Hypothalamus (tissue), 51 donors: ENCODE data around the gene RIT2.
A peak's percentile ranks its signal among the peaks of the same experiment; 100 is the strongest.

Experiments used
- DNase-seq, 51 donors: peaks; one replicate each; lab custom pipeline; 2025; lab: John Stamatoyannopoulos, UW

RIT2 gene

GRCh38 chr18:42941021-42941420, 174.5 kb downstream of the RIT2 start:
- no peak for DNase-seq

- no peak for DNase-seq
Measured at GRCh38 chr18:42937436-42937835, 178.0 kb downstream of the RIT2 start.

- no peak for DNase-seq
Measured at GRCh38 chr18:42936289-42936688, 179.2 kb downstream of the RIT2 start.

GRCh38 chr18:42931491-42931890, 184.0 kb downstream of the RIT2 start:
- DNase-seq, result no peak

GRCh38 chr18:42929857-42930256, 185.6 kb downstream of the RIT2 start:
- peak in 1 of 51 donors; percentile 11 for DNase-seq

GRCh38 chr18:42929181-42929580, 186.3 kb downstream of the RIT2 start:
- no peak for DNase-seq

- DNase-seq, result no peak
Measured at GRCh38 chr18:42925036-42925435, 190.4 kb downstream of the RIT2 start.

GRCh38 chr18:42922363-42922762, 193.1 kb downstream of the RIT2 start:
- no peak for DNase-seq

GRCh38 chr18:42921226-42921737, 194.2 kb downstream of the RIT2 start:
- no peak for DNase-seq

GRCh38 chr18:42920621-42921020, 194.9 kb downstream of the RIT2 start:
- no peak for DNase-seq

GRCh38 chr18:42915299-42915698, 200.2 kb downstream of the RIT2 start:
- DNase-seq, result no peak

GRCh38 chr18:42914476-42914875, 201.0 kb downstream of the RIT2 start:
- no peak for DNase-seq

GRCh38 chr18:42909095-42909494, 206.4 kb downstream of the RIT2 start:
- no peak for DNase-seq

GRCh38 chr18:42906761-42907160, 208.7 kb downstream of the RIT2 start:
- no peak for DNase-seq

GRCh38 chr18:42901161-42901560, 214.3 kb downstream of the RIT2 start:
- DNase-seq, result no peak

- DNase-seq, result no peak
Measured at GRCh38 chr18:42893977-42894376, 221.5 kb downstream of the RIT2 start.

- no peak for DNase-seq
Measured at GRCh38 chr18:42892181-42892580, 223.3 kb downstream of the RIT2 start.

- no peak for DNase-seq
Measured at GRCh38 chr18:42891705-42892104, 223.8 kb downstream of the RIT2 start.

GRCh38 chr18:42883169-42883568, 232.3 kb downstream of the RIT2 start:
- DNase-seq, result no peak

GRCh38 chr18:42882122-42882521, 233.4 kb downstream of the RIT2 start:
- DNase-seq, result no peak

GRCh38 chr18:42872838-42873237, 242.6 kb downstream of the RIT2 start:
- DNase-seq, result no peak

- DNase-seq, result no peak
Measured at GRCh38 chr18:42864876-42865275, 250.6 kb downstream of the RIT2 start.

- DNase-seq, result no peak
Measured at GRCh38 chr18:42861271-42861670, 254.2 kb downstream of the RIT2 start.
